DLD1 (cell line): ENCODE results near the gene PEX12.
"Not testable (repeated sequence)": the region's sequence is repeated elsewhere in the genome, so short reads cannot be mapped to it uniquely, and the experiment has no call there.

Experiments used
- in situ Hi-C: cut with HindIII; loops from 2 replicates; pipeline ENCODE4 v1.10.0; 2017; ENCODE audit warnings: low sequenced_read_pairs

Gene PEX12

GRCh38 chr17:35578197-35578928, at the start of gene PEX12:
TSS of gene PEX12 (minus strand) at chr17:35578571. CDS start at chr17:35578021, 550 bp downstream.
- in situ Hi-C loops = no loop called here

DNA sequence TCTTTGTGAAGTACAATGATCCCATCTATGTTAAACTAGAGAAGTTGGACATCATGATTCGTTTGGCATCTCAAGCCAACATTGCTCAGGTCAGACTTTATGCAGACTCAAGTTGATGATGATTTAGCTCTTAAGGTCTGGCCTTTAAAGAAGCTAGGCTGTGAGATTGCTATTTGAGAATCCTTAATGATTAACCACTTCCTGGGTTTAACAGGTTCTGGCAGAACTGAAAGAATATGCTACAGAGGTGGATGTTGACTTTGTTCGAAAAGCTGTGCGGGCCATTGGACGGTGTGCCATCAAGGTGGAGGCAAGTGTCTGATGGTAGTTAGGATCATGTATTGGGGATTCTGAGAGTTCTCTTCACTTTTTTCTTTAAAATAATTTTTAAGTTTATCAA, 49.0 kb upstream of the PEX12 start:
- in situ Hi-C loops = no loop called here

GRCh38 chr17:35621768-35622167, 43.4 kb upstream of the PEX12 start:
- in situ Hi-C loops = no loop called here

DNA sequence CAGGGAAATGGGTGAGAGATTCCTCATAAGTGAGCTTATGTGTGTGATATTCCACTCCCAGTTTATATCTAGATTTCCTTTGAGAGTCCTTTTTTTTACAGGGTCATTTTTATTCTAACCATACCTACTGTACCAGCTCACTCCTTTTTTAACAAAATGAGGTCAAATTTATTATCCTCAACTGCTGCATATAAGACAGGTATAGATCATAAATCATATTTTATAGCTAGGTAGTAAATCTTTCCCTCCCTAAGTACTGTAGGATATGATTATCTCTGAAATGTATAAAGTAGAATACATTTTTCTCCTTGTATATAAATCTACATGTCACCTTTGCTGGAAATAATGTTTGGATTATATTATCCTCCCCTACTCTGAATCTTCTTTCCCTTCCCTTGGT, 40.3 kb upstream of the PEX12 start:
- in situ Hi-C loops = no loop called here

- in situ Hi-C loops = no loop called here
Measured at GRCh38 chr17:35617505-35617904, 39.1 kb upstream of the PEX12 start.

- in situ Hi-C loops = no loop called here
Measured at GRCh38 chr17:35616536-35616935, 38.2 kb upstream of the PEX12 start.

DNA sequence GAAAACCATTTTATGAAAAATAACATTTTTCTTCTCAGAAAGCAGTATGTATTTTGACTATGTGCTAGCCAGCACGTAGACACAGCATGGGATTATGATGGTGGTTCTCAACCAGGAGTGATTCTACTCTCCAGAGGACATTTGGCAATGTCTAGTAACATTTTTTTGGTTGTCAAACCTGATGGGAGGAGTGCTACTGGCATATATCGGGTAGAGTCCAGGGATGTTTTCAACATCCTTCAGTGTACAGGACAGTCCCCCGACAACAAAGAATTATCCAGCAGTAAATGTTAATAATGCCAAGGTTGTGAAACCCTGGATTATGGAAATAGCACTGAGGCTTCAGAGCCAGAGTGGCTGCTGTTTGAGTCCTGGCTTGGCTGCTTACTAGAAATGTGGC, 36.4 kb upstream of the PEX12 start:
- in situ Hi-C loops = no loop called here

GRCh38 chr17:35612924-35613521, 34.7 kb upstream of the PEX12 start:
- in situ Hi-C loops = no loop called here

DNA sequence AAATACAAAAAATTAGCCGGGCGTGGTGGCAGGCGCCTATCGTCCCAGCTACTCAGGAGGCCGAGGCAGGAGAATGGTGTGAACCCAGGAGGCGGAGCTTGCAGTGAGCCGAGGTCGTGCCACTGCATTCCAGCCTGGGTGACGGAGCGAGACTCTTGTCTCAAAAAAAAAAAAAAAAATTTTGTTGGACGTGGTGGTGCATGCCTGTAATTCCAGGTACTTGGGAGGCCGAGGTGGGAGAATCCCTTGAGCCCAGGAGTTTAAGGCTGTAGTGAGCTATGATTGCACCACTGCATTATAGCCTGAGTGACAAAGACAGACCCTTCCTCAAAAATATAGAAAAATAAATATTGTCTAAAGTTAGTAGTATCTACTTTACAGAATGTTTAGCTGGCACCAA, 32.4 kb upstream of the PEX12 start:
- in situ Hi-C loops = not testable (repeated sequence)

- in situ Hi-C loops = no loop called here
Measured at GRCh38 chr17:35609831-35610230, 31.5 kb upstream of the PEX12 start.

DNA sequence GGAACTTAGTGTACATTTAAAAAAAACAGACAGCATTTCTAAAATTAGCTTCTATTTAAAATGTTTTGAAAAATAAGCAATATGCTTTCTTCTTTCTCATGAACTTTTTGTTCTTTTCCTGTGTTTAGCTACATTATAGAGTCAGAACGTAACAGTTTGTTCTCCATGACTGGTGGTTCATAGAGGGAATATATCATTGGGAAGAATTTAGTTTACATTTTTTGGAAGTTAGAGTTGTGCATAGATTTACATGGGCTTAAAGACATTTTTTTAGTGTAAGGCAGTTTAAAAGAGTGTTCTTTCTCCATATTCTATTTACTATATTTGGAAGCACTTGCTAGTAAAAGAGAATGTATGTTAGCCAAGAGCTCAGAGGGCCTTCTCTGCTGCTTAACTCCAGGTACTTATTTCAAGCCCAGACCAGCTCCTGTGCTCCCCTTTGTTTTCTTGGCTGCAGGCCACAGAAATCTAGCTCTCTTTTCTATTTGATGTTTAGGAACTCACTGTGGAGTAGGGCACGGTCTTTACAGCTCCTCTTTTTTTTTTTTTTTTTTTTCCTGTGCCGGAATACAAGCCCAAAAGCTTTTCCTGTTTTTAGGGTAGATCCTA, 29.0 kb upstream of the PEX12 start:
- in situ Hi-C loops = no loop called here

DNA sequence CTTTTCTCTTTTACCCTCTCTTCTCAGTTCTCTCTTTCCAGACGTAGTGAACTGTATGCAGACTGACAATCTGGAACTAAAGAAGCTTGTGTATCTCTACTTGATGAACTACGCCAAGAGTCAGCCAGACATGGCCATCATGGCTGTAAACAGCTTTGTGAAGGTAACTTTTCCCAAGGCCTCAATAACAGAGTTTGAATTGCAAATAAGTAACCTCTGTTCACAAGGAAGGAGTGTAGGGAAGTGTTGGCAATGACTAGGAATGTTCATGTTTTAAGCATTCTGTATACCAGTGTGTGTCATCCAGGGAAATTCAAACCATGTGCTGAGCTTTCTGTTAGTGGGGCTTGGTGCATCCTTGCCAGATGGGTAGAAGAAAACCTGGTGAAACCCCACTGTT, 27.3 kb upstream of the PEX12 start:
- in situ Hi-C loops = no loop called here

GRCh38 chr17:35603674-35604073, 25.3 kb upstream of the PEX12 start:
- in situ Hi-C loops = no loop called here

GRCh38 chr17:35597604-35598003, 19.2 kb upstream of the PEX12 start:
- in situ Hi-C loops = no loop called here

DNA sequence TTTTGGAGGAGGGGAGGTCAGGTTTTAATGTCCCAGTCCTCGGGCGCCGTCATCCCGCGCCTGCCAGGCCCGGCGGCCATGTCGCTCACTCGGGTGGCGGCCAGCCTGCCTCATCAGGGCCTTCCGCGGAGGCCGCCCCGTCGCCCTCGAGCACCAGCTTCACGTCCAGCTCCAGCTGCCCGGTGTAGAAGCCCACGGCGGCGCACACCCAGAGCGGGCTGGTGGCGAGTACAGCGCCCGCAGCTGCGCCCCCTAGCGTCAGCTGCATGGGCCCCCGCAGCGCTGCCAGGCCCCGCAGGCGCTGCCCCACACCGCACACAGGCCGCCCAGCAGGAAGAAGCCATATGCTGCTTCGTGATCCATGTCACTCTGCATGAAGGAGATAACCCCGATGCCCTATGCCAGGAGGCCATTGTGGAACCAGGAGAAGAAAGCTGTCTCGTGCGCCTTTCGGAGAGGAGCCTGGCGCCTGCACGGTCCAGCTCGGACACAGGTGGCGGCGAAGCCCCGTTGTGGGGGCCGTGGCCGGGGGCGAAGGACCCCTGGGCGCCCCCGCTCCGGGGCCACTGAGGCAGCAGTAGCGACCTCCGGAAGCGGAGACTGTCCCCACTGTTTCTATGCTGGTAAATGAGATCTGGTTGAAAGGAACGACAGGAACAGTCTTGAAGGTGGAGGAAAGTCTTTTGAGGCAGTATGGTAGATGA, 18.3 kb upstream of the PEX12 start:
- in situ Hi-C loops = no loop called here

DNA sequence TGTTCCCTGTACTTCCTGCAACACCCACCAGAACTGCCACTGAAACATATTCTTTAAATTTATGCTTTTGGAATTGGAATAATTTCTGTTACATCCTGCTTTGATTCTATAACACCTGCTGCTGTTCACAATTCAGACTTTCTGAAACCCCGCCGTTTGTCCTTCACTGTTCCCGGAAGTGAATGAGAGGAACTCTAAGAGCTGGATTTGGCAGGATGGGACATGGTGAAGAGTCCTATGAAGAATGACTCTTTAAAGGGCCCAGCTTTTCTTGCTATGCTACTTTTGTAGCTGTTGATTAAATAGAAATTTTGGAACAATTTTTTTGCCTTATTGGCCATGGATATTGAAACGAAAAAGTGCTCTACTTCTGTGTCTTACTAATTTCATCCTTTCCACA, 17.7 kb upstream of the PEX12 start:
- in situ Hi-C loops = no loop called here

DNA sequence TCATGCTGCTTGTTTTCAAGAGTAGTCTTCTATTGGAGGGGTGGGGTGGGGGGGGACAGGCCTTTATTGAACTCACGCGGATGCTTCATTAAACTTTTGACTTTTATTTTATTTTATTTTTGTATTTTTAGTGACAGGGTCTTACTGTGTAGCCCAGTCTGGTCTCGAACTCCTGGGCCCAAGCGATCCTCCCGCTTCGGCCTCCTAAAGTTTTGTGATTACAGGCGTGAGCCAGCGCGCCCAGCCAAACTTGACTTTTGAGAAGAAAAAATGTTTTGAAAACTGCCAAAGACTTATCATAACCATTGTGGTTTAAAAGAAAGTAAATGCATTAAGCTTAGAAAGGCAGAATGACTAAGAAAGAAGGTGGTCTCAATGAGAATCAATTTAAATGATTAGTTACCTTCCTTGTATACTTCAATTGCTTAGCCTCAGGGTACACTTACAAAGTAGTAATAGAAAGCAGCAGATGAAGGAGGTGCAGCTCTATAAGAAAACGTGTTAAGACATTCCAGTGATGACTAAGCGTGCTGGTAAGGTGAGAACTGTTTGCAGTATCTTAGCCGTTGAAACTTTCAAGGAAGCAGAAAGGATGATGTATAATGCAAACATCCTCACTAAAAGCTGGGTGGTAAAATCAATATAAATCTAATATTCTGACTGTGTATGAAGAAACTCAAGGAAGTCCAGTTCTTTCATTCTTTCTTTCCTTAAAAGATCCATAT, 10.0 kb upstream of the PEX12 start:
- in situ Hi-C loops = no loop called here

- in situ Hi-C loops = no loop called here
Measured at GRCh38 chr17:35587074-35587961, 8.9 kb upstream of the PEX12 start, which contains the start of gene AP2B1. TSS of gene AP2B1 (plus strand) at chr17:35587322. CDS start at chr17:35594031, 6,709 bp downstream.

GRCh38 chr17:35586569-35587073, 8.2 kb upstream of the PEX12 start:
- in situ Hi-C loops = no loop called here

DNA sequence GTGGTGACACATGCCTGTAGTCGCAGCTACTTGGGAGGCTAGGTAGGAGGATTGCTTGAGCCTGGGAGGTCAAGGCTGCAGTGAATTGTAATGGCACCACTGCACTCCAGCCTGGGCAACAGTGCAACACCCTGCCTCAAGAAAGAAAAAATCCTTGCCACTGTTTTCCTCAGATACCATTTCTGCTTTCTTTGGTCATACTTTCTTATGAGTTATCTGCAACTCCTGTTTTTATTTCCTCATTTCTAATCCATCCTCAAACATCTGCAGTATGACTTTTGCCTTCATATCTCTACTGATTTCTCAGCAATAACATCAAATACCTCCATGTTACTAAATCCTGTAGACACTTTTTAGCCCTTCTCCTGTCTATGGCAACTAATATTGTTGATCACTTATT, 5.7 kb upstream of the PEX12 start:
- in situ Hi-C loops = no loop called here
